HT-29 (cell line): ENCODE results near the gene NPPC. TPM values are rescaled to one million over a fixed set of nuclear protein-coding genes. Genes with fewer than 3 reads are reported as not detected.
"Not testable (repeated sequence)": the region's sequence is repeated elsewhere in the genome, so short reads cannot be mapped to it uniquely, and the experiment has no call there.

ENCODE experiments used
- DNase-seq: peaks from one replicate; pipeline ENCODE4 v3.0.0-alpha.2; 2015; ENCODE audit warnings: low spot score
- total RNA-seq: library from RNA; depleted of rRNA; stranded (reverse); fragments of >200 nt; shearing (Covaris generic); gene quantifications from 2 replicates; pipeline ENCODE4 v1.2.3, GENCODE V29; 2014

Gene NPPC
- total RNA-seq, 1 experiment from 2014 or later: not detected

DNA sequence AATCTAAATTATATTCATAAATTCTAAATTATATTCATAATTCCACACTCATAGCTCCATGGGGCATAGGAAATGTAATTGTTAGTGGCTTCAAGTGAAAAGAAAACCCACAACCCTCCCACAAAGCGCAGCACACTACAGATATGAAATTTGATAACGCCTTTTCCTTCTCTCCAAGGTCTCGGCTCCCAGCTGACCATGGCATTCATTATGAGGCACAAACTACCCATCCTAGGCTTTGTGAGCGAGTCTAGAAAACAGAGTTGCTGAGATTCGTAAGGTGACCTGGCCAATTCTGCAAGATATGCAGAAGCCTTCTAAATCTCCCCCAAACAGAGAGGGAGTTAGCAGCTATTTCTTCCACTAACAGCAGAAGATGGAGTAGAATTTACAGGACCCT lies 5.4 kb downstream of the NPPC start:
- no peak for DNase-seq

DNA sequence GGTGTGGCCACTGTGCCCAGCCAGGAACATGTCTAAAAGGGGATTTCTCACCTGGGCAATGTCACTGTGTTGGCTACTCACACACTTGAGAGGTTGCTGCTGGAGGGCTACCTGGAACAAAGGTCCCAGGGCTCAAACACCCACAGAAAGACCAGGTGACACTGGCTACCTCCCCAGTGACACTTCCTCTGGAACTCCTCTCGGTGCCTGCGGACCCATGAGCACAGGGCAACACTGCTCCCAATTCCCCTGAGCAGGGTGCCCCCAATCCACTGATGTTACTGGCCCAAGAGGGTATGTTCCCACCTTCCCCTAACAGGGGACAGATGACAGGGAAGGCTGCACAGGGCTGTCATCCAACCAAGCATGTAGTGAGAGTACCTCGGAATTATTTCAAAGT lies 5.8 kb downstream of the NPPC start:
- DNase-seq: no peak

DNA sequence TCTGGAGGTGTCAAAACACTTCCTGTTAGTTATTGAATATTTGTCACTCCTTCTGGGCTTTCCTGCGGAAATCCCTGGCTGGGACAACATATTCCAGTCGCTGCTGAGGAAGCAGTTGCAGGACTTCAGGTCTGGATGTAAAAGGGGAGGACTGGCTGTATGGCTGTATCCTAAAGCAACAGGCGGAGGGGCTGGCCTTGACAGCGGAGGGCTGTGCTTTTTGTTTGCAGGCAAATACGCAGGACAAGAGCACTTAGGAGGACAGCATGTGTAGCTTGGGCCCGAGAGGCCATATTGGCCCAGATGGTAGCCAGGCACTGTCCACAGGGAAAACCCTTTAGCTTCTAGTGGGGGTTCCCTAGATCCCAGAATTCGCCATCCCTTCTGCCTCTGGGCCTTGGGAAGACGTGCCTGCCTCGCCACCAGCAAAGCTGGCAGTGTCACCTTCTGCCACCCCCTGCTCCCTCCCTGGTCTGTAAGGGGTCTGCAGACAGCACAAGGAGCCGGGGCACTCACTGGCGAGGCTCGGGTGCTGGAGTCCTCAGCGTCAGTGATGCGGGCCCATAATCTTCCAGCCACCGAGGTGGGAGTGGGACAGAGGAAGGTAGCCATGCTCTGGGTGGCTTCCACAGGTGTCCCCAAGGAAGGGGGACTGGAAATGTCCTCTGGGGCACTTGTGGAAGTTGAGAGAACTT lies 6.7 kb downstream of the NPPC start:
- DNase-seq: no peak

DNA sequence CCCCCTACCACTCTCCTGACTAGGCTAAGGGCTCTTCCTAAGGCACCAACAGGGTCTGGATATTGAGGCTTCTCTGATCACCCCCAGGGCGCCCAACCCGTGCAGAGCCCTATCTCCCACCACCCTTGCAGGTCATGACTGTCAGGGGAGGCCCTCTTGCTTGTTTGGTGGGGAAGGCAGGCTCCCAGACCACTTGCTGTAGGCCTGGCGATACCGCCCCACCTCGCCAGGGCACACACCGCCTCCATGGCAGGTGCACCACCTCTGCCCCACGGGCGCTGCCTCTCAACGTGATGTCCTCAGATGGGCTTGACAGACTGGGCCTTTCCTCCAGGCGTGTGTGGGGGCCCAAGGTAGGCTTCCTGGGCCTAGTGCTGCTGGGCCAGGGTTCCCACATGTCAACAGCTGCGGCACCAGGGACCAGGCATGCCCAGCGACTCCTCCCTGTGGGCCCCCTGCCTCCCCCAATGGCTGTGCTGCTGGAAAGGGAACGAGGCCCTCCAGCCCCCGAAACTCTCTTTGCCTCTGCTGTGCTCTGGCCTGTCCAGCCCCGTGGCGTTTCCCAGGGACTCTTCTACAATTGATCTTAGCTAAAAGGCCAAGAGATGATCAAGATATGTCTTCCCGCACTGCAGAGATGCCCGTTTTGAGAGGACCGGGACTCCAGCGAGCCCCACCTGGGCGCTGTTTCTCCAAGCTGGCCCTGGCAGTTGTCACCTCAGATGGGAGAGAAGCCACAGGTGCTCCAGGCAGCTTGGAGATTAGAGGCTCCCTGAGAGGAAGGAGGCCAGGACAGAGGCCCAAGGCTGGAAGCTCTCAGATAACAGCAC lies 7.5 kb downstream of the NPPC start:
- no peak for DNase-seq

DNA sequence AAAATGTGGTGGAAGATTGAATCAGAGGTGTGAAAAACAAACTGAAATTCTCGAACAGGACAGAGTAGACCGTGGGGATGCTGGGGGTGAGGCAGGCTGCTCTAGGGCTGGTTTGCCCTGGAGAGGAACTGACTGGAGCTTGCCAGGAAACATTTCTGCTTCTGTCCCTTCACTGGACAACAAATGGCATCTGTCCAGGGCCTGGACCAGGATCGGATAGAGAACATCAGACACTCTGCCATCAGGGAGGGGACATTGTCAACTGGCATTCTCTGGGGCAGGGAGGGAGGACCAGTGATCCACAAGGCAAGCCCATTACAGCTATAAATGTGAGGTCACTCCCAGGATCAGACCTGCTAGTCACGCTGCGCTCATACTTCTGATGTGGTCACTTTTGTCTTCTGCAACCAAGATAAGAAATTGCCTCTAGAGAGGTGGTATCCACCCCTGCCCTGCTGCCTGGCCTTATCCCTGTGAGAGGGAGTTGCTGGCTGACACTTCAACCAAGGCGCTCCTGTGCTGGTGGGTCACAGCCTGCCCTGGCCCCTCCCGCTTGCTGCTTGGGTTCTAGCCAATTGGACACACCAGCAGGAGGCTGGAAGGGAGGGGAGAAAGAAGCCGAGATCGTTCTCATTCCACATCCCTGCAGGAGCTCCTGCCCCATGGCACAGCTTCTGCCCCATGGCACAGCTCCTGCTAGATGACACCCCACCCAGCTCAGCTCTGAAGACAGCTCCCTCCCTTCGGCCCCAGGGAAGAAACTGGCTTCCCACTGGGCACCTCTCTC lies 8.7 kb downstream of the NPPC start:
- DNase-seq: no peak

DNA sequence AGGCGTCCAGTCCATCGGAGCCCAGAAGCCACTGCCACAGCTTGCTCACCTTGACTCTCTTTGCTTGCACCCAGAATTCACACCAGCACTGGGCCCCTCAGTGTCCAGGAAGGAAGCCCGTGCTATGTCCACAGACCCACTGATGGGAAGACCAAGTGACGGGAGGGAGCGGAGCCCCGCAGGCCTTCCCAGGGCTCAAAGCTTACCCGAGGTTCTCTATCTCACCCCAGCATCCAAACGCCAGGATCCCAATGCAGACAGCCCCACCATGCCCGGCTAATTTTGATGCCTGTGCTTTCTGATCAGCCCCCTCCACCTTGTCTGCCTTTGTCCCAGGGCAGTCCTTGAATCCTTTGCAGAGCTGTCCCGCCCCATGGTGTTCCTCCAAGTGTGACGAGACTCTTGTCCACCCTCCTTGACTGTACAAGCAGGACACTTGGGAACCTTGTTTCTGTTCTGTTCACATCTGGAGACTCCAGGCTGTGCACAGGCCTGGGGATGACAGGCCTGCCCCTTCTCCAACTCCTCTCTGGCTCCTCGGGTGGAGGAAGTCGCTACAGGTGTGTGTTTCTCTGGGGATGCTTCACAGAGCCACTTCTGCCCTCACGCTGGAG lies 12.0 kb downstream of the NPPC start:
- DNase-seq: no peak

DNA sequence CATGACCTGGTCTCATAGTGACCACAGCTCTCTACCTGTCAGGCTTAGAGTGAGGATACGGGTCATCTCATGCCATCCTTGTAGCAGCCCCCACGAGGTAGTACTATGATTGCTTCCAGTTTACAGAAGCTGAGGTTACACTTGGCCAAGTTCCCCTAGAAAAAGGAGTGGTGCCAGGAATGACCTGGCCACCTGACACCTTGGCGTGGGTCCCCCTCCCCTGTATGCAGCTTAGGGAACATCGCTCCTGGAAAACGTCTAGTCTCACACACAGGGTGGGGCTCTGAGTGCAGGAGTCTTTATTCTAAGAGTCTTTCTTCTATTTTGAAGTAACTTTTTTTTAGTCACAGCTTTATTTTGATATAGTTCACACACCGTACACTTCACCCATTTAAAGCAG lies 14.8 kb downstream of the NPPC start:
- no peak for DNase-seq

DNA sequence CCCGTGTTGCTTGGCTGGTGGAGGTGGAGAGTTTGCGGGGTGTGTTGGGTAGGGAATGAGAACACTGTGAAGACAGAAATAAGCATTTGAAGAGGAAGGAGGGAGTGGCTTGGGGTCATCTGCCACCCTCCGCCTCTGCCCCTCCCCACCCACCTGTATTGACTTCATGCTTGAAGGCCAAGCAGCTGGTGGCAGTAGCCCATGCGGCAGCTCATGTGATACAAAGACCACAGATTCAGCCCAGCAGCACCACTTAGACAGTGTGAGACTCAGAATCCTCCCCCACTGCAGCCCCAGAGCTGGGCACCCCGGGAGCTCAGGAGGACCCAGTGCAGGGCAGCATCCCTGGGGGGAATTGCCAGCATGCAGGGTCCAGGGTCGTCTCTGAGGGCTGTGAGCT lies 15.4 kb downstream of the NPPC start:
- no peak for DNase-seq

DNA sequence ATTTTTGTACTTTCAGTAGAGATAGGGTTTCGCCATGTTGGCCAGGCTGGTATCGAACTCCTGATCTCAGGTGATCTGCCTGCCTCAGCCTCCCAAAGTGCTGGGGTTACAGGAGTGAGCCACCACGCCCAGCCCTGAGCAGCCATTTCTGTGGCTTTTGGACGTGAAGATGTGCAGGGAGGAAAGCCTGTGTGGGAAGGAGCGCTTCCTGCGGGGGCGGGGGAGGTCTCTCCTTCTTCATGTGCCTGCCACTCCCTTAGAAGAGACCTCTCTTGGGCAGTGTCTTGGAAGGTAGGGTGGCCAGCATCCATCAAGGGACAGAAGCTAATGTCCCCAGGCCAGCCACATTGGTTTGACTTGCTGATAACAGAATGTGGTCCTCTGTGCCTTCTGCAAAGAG lies 16.0 kb downstream of the NPPC start:
- DNase-seq: not testable (repeated sequence)

DNA sequence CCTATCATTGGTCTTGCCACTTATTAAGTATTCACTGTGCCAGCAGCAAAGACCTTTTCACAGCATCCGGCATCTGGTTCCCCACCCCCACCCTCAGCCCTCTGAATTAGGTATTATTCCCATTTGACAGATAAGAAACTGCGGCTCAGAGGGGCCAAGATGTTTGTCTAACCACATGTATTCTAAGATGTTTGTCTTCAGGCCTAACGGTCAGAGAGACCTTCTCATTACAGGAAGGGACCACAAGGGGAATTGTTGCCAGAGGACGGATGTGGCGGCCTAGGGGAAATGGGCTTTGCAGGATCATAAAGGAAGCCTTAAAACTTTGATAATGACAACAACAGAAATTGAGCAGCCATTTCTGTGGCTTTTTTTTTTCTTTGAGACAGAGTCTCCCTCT lies 16.6 kb downstream of the NPPC start:
- DNase-seq: no peak

DNA sequence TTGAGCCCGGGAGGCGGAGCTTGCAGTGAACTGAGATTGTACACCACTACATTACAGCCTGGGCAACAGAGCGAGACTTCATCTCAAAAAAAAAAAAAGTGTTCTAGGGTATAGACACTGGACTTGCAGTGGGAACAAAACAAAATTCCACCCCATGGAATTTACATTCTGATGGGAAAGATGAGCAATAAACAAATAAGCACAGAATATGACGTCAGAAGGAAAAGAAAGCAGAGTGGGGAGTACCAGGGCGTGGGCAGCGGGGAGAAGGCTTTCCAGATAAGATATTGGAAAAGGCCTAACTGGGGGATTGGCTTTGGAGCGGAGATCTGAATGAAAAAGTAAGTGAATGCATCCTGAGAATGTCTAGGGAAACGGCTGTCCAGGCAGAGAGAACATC lies 17.6 kb downstream of the NPPC start:
- no peak for DNase-seq

DNA sequence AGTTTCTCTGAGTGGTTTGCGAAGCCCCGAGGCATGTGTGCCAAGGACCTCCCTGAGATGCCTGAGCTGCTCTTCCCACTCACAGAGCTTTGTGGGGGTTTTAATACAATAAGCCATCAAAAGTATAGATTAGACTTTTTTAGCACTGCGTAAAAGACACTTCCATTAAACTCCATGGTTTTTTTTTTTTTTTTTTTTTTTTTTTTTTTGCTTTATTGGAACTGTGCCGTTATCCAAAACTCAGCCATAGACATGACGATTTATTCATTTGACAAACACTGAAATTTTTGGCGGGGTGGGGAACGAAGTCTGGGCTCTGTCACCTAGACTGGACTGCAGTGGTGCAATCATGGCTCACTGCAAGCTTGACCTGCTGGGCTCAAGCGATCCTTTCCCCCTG lies 18.4 kb downstream of the NPPC start:
- DNase-seq: no peak

DNA sequence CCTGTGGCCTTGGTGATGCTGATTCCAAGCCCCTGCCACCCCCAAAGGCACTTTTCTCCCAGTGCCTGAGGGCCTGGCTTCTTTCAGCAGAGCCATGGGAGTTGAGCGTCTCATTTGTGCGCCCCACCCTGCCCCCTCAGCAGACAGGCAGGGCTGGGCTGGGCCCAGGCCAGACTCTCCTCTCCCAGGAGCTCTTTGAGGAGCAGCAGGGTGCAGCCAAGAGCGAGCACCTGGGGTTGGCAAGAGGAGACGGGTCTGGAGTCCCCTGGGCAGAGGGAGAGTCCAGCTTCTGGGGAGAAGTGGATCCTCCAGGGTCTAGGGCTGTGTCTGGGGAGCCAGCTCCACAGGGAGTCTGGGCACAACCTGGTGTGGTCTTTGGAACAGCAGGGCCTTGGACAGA lies 21.2 kb downstream of the NPPC start:
- DNase-seq: no peak

DNA sequence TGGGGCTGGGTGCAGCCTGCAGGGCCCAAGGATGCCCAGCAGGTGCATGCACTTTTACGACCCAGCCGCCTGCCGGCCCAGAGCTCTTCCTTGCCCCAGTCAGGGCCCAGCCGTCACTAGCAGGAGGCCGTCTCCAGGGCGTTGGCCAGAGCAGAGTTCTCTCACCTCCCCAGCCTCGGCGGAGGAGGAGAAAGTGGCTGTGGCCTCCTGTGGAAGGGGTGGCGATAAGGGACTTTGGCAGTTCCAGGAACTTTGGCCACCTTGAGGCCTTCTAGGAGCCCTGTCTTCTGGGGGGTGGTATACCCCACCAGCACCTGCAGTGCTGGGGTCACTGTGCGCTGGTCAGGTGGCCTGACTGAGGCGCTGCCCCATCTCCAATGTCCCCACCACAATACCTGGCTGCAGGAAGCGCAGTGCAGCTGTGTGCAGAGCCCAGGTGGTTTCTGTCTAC lies 22.0 kb downstream of the NPPC start:
- no peak for DNase-seq

DNA sequence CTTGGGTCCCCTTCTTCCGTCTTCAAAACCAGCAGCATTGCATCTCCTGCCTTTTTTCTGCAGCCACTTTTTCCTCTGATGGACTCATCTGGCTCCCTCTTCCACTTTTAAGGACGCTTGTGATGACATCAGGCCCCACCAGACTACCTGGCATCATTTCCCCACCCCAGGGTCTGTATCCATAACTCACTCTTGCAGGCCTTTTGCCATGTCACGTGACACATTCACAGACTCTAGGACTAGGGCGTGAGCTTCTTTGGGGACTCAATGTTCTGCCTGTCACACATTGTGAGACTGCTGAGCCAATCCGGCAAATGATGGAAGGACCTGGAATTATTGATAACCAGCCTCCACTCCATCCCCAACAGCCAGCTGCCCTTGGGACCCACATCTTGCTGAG lies 23.6 kb downstream of the NPPC start:
- DNase-seq: no peak

DNA sequence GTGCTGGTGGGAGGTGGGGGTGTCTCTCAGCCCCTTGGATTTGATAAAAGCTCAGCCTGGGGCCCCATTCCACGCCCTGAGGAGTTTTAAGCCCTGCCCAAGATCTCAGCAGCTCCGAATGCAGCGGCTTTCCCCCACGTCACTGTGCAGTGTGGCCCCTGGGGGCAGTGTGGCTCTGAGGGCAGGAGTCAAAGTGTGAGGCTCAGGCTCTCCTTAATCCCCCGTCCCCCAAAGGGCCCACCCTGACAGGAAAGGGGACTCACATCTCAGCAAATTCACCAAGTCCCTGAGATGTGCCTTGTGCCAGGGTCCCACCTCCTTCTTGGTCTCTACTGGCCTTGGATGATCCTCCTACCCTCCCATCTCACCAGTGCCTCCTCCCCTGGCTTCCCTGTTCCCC lies 25.2 kb downstream of the NPPC start:
- DNase-seq: no peak

DNA sequence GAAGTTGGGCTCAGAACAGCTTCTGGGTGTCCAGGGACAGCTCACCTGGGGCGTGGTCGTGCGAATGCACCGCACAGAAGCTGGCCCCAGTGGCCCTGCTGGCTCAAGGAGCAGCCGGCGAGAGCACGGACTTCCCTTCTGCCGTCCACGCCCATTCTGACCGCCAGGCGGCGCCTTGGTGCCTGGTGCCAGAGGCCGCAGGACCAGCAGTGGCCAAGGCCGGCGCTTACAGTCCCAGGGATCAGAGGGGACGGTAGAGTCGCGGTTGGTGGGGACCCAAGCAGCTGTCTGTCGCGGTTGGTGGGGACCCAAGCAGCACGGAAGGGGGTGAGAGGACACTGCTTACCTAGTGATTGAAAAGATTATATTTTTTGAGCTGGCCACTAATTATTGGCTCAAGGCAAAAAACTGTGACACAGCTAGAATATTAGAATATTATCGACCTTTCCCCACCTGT lies 25.7 kb downstream of the NPPC start:
- DNase-seq: peak; percentile 88

DNA sequence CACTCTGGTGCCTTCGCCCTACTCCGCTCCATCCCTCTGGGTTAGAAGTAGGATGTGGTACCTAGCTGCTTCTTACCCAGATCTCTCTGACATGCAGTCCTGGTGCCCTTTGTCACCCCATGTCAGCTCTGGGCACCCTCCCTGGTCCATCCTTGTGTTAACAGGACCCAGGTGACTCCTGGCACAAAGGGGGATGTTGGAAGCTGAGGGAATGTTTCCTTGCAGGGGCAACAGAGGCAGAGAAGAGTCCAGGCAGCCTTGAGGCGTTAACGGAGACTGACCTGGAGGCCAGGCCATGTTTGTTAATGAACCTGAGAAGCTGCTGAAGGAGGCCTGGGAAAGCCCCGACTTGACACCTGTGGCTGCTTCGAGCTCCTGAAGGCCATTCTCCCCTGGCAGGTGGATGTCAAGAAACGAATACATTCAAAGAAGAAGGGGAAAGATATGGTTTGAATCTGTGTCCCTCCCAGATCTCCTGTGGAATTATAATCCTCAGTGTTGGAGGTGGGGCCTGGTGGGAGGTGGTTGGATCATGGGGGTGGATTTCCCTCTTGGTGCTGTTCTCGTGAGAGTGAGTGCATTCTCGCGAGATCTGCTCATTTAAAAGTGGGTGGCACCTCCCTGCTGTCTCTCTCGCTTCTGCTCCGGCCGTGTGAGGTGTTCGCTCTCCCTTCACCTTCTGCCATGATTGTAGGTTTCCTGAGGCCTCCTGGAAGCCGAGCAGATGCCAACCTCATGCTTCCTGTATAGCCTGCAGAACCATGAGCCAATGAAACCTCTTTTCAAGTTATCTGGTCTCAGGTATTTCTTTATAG lies 31.4 kb downstream of the NPPC start:
- no peak for DNase-seq

DNA sequence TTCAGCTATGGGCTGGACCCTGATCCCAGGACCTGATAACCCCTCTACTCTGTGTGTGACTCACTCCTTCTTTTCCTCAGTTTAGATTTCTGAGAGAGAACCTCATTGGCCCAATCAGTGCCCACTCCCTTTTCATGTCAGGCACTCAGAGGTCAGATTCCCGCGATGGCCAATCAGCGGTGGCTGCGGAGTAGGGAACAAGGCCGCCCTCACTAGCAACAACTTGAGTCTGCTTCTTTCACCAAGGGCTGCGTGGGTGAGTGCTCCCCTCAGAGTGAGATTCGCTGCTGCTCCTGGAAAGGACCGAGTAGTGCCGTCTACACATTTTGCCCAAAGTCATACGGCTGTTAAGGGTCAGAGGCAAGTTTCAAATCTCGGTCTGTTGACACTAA lies 34.7 kb downstream of the NPPC start:
- DNase-seq: no peak

DNA sequence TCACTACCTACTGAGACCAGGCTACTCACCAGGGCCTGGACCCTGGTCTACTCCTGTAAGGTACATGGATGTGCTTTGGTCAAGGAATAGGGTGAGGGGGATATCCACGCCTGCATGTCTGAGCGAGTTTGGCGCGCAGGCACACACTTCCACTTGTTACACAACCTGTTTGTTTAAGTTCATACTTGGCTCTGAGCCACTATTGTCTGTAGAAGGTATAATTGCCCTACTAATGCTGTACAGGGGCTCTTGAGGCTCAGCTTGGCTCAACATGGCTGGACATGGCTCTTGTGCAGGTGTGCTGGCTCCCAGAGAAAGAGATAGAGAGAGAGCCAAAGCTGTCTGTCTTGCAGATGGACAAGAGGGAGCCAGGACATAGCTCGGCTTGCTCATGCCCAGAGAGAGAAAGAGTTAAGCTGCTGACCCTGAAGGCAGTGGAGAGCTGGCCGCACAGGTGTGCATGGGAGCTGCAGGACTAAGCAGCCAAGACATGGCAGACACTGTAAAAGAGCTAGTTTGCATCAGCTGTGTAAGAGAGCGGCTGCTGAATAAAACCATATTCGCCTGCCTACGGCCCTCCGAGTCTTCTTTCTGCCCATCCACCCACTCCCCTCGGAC lies 35.2 kb downstream of the NPPC start:
- DNase-seq: peak; percentile 51

DNA sequence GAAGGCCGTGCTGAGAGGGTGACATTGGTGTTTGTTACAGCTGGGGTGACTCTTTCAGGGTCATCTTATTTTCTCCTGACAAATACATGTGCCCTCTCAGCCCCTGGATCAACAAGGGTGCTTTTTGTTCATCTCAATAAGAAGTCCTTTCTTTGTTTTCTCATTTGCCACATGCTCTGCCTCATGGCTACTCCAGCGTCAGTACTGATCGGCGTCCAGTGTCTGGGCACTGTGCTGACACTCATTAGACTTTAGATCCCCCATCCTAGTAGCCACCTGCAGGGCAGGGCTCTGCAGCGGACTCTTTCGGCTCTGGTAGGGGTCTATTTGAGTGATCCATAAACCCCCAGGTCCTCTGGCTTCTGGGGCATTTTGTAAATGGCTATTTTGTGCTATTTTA lies 38.4 kb downstream of the NPPC start:
- DNase-seq: no peak
